HG03045 (cell line): ENCODE data around the gene NBPF10.
"Not testable (repeated sequence)": the region's sequence is repeated elsewhere in the genome, so short reads cannot be mapped to it uniquely, and the experiment has no call there.

Source experiments
- ATAC-seq: cut with Tn5 transposase; IDR thresholded peaks from one replicate; pipeline ENCODE4 v1.9.1; 2021; ENCODE audit warnings: mild to moderate bottlenecking, moderate library complexity; ENCODE audit not compliant: unreplicated experiment

NBPF10 gene

GRCh38 chr1:146144465-146144864 lies at the start of gene NBPF10:
TSS of gene NBPF10 (minus strand) at chr1:146144804. CDS start at chr1:146144769, 35 bp downstream.
- not testable (repeated sequence) for ATAC-seq

GRCh38 chr1:146174531-146174930 lies 29.9 kb upstream of the NBPF10 start:
- not testable (repeated sequence) for ATAC-seq

GRCh38 chr1:146167740-146168139 lies 23.1 kb upstream of the NBPF10 start:
- ATAC-seq: not testable (repeated sequence)

DNA sequence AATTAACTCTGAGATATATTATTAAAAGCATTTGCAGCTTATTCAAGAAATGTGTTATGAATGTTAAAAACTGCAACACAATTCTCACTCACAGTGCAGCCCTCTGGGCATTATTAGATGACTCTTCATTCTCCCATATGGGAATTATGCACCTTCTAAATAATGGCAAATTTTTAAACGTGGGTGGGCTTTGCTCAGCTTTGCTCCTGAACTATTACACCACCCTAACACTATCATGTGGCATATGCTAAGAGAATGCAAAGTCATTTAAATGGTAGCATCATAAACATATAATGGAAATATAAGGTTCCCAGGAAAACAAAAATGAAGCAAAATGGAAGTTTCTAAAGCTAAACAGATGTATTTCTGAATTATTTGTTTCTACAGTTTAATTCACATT lies 22.7 kb upstream of the NBPF10 start:
- ATAC-seq: not testable (repeated sequence)
